K562 (cell line): ENCODE data around the gene PEX13. TPM values are rescaled to one million over a fixed set of nuclear protein-coding genes. Genes with fewer than 3 reads are reported as not detected.

Experiments used
- C11orf30 ChIP-seq: fragments of 450-650 bp; IDR thresholded peaks from 2 replicates; pipeline ENCODE4 v1.6.1; 2016; ENCODE audit warnings: low read depth, mild to moderate bottlenecking
- EHMT2 ChIP-seq: fragments of 450-650 bp; IDR thresholded peaks from 2 replicates; pipeline ENCODE4 v1.6.1; 2018; ENCODE audit warnings: antibody characterized with exemption
- ELF4 ChIP-seq: fragments of 450-650 bp; formaldehyde crosslinking; IDR thresholded peaks from 2 replicates; pipeline ENCODE4 v1.4.0; 2022; ENCODE audit warnings: missing genetic modification characterization
- GTF2B ChIP-seq: IDR thresholded peaks from 2 replicates; pipeline ENCODE4 v1.6.1; 2011; ENCODE audit not compliant: insufficient read length; ENCODE audit errors: extremely low read depth
- HCFC1 ChIP-seq: IDR thresholded peaks from 2 replicates; pipeline ENCODE4 v1.6.1; 2012; ENCODE audit warnings: low read depth, low read length, improper control_type of control experiment
- HIVEP1 ChIP-seq: fragments of 250-450 bp; sonication (Bioruptor Pico); IDR thresholded peaks from 2 replicates; pipeline ENCODE4 v1.4.0; 2020; ENCODE audit warnings: mild to moderate bottlenecking
- IRF1 ChIP-seq: sonication (generic); formaldehyde crosslinking; IDR thresholded peaks from 2 replicates; pipeline ENCODE4 v1.8.0; 2022; ENCODE audit warnings: missing genetic modification reagents, mild to moderate bottlenecking, borderline replicate concordance
- MEF2A ChIP-seq: IDR thresholded peaks from 2 replicates; pipeline ENCODE4 v1.6.1; 2011; ENCODE audit warnings: low read depth, mild to moderate bottlenecking, low read length, moderate library complexity; ENCODE audit not compliant: control insufficient read depth
- NCOA6 ChIP-seq: fragments of 450-650 bp; IDR thresholded peaks from 2 replicates; pipeline ENCODE4 v1.6.1; 2017; ENCODE audit warnings: mild to moderate bottlenecking
- NFYB ChIP-seq: IDR thresholded peaks from 2 replicates; pipeline ENCODE4 v1.6.1; 2011; ENCODE audit warnings: mild to moderate bottlenecking, moderate library complexity; ENCODE audit not compliant: insufficient read length; ENCODE audit errors: extremely low read depth
- NR0B1 ChIP-seq: fragments of 450-650 bp; IDR thresholded peaks from one replicate; pipeline ENCODE4 v1.6.1; 2018; ENCODE audit warnings: mild to moderate bottlenecking, moderate library complexity; ENCODE audit not compliant: partially characterized antibody
- POLR2B ChIP-seq: fragments of 450-650 bp; IDR thresholded peaks from 2 replicates; pipeline ENCODE4 v1.6.1; 2018; ENCODE audit warnings: low read depth; ENCODE audit not compliant: partially characterized antibody
- RNF219 ChIP-seq: fragments of 250-450 bp; sonication (Bioruptor Pico); IDR thresholded peaks from 2 replicates; pipeline ENCODE4 v1.5.0; 2022; ENCODE audit warnings: mild to moderate bottlenecking
- SREBF2 ChIP-seq: sonication (generic); formaldehyde crosslinking; IDR thresholded peaks from 2 replicates; pipeline ENCODE4 v1.4.0; 2020; ENCODE audit warnings: mild to moderate bottlenecking, missing genetic modification reagents
- STAG1 ChIP-seq: sonication (generic); formaldehyde crosslinking; IDR thresholded peaks from 2 replicates; pipeline ENCODE4 v1.5.0; 2020; ENCODE audit warnings: missing genetic modification reagents, borderline replicate concordance
- TFAP4 ChIP-seq: sonication (generic); formaldehyde crosslinking; IDR thresholded peaks from 2 replicates; pipeline ENCODE4 v1.8.0; 2022; ENCODE audit warnings: missing genetic modification reagents, mild to moderate bottlenecking, moderate library complexity, borderline replicate concordance
- VEZF1 ChIP-seq: fragments of 200-800 bp; sonication (Bioruptor generic); IDR thresholded peaks from 2 replicates; pipeline ENCODE4 v1.6.1; 2017; ENCODE audit warnings: missing genetic modification characterization, missing compliant biosample characterization
- polyA plus RNA-seq, 8 experiments: library from polyadenylated mRNA; depleted of rRNA in 4 of 8; stranded (reverse) in 5 of 8; unstranded in 3 of 8; fragments of >200 nt; fragmentation: Nextera tagmentation in 2 of 8; fragmentation: Illumina TruSeq in 1 of 8; extraction: Ambion mirVana in 2 of 8; extraction: Trizol in 1 of 8; gene quantifications; 2 replicates each; pipeline versions ENCODE4 v1.2.1 to v1.2.3, GENCODE V29; 2011 to 2014; ENCODE audit warnings: inconsistent platforms in 1 of 8, missing spikeins in 1 of 8
- total RNA-seq, 7 experiments: library from RNA; depleted of rRNA in 6 of 7; stranded (reverse); fragments of >200 nt in 6 of 7; fragmentation: Illumina TruSeq in 2 of 7; extraction: Trizol in 2 of 7; gene quantifications; 2 replicates each; pipeline versions ENCODE4 v1.2.1 to v1.2.3, GENCODE V29; 2011 to 2021; ENCODE audit warnings: low replicate concordance in 1 of 7

The PEX13 gene
- total and polyA plus RNA-seq, 9 of the 15 experiments (the other 6 are each of a cell fraction or from before 2014, with no cell fraction given) = 4.0 to 30.4 (median 18.8) TPM

GRCh38 chr2:61017003-61017555 lies 441 bp upstream of the PEX13 start (continued):
- no peak for TF ChIP-seq NR0B1
- no peak for TF ChIP-seq RNF219 (CRISPR knock-in tag)
- TF ChIP-seq TFAP4 (CRISPR knock-in tag) = no peak
- 0 out of 2 replicates have a peak, but pooled peaks have one; percentile 73 for TF ChIP-seq IRF1 (CRISPR knock-in tag)
- TF ChIP-seq C11orf30 = peak; percentile 99
- peak; percentile 68 for TF ChIP-seq POLR2B
- TF ChIP-seq MEF2A = no peak
- no peak for TF ChIP-seq GTF2B
- peak; percentile 78 for TF ChIP-seq NCOA6
- 0 out of 2 replicates have a peak, but pooled peaks have one; percentile 10 for TF ChIP-seq EHMT2
- no peak for TF ChIP-seq SREBF2 (CRISPR knock-in tag)
- no peak for TF ChIP-seq HIVEP1 (CRISPR knock-in tag)
- TF ChIP-seq NFYB = no peak
- peak; percentile 84 for TF ChIP-seq HCFC1
- no peak for TF ChIP-seq ELF4 (CRISPR knock-in tag)
- TF ChIP-seq STAG1 (CRISPR knock-in tag) = no peak
- TF ChIP-seq VEZF1 (CRISPR knock-in tag) = 0 out of 2 replicates have a peak, but pooled peaks have one; percentile 14
